Panc1 (cell line): ENCODE data around the gene ADCY2. TPM values are rescaled to one million over a fixed set of nuclear protein-coding genes. Genes with fewer than 3 reads are reported as not detected.

Source experiments
- ATAC-seq: fragments of 200-7000 bp; cut with Tn5 transposase; 2 replicates; pipeline ENCODE4 v1.9.1; 2020; ENCODE audit warnings: mild to moderate bottlenecking, moderate library complexity
- BruUV-seq: library from RNA; stranded (reverse); fragments of 400-500 nt; replicated peaks from 2 replicates; lab custom pipeline; 2021; lab: Mats Ljungman, UMichigan
- CTCF ChIA-PET: fragments of 300-600 bp; sonication (Branson Sonifier 250); formaldehyde crosslinking; loops from one replicate; lab custom pipeline; 2022; ENCODE audit warnings: antibody characterized with exemption; lab: Charles Lee
- POLR2A ChIA-PET: fragments of 300-600 bp; sonication (Branson Sonifier 250); formaldehyde crosslinking; loops from one replicate; lab custom pipeline; 2022; ENCODE audit warnings: antibody characterized with exemption; lab: Charles Lee
- DNase-seq: peaks from one replicate; pipeline ENCODE4 v3.0.0-alpha.2; 2010; ENCODE audit warnings: low read depth, low spot score
- H3K27ac ChIP-seq: 2 replicates; pipeline ENCODE4 v1.5.1; 2011; ENCODE audit warnings: mild to moderate bottlenecking, low read length, inconsistent platforms
- H3K27me3 ChIP-seq: fragments of 200-500 bp; sonication (Bioruptor generic); 2 replicates; pipeline ENCODE4 v1.6.0; 2014; ENCODE audit warnings: low read length, inconsistent platforms; ENCODE audit not compliant: control insufficient read depth, insufficient read depth
- H3K36me3 ChIP-seq: fragments of 200-500 bp; sonication (Bioruptor generic); 2 replicates; pipeline ENCODE4 v1.5.1; 2014; ENCODE audit warnings: inconsistent platforms, mild to moderate bottlenecking, low read length, moderate library complexity; ENCODE audit not compliant: control insufficient read depth, insufficient read depth
- H3K4me1 ChIP-seq: 2 replicates; pipeline ENCODE4 v1.5.1; 2011; ENCODE audit warnings: inconsistent platforms, mild to moderate bottlenecking, low read length, moderate library complexity; ENCODE audit not compliant: control insufficient read depth, insufficient read depth
- H3K4me3 ChIP-seq, 2 experiments: 2 replicates each; pipeline ENCODE4 v1.5.1; 2011 to 2012; ENCODE audit warnings: low read depth in 2 of 2, low read length in 2 of 2, mild to moderate bottlenecking in 2 of 2, inconsistent platforms in 1 of 2, moderate library complexity in 1 of 2
- H3K9me3 ChIP-seq: fragments of 200-500 bp; sonication (Bioruptor generic); 2 replicates; pipeline ENCODE4 v1.5.1; 2014; ENCODE audit warnings: low read depth, mild to moderate bottlenecking, inconsistent platforms, low read length, moderate library complexity; ENCODE audit not compliant: control insufficient read depth, insufficient read depth
- POLR2AphosphoS5 ChIP-seq: IDR thresholded peaks from 2 replicates; pipeline ENCODE4 v1.6.1; 2012; ENCODE audit warnings: mild to moderate bottlenecking, low read depth, low read length, moderate library complexity
- SIN3A ChIP-seq: IDR thresholded peaks from 2 replicates; pipeline ENCODE4 v1.6.1; 2012; ENCODE audit warnings: low read depth, mild to moderate bottlenecking, low read length, moderate library complexity, borderline replicate concordance; ENCODE audit not compliant: insufficient read depth
- TCF7L2 ChIP-seq: IDR thresholded peaks from 2 replicates; pipeline ENCODE4 v1.6.1; 2011; ENCODE audit warnings: mild to moderate bottlenecking, low read depth, low read length, inconsistent platforms
- in situ Hi-C: cut with HindIII; loops from 2 replicates; pipeline ENCODE4 v1.10.0; 2016; ENCODE audit warnings: low sequenced_read_pairs, low pct_unique_long_range_greater_than_20kb
- intact Hi-C: fragments of 100-400 bp; cut with micrococcal nuclease; formaldehyde crosslinking; loops from one replicate; pipeline ENCODE4 v1.10.0; 2022; ENCODE audit not compliant: unreplicated experiment
- total RNA-seq: library from RNA; stranded (reverse); gene quantifications from one replicate; pipeline ENCODE4 v1.2.1, GENCODE V29; 2021; ENCODE audit not compliant: unreplicated experiment
- TF ChIP-seq, protein P1 (sequence below), 2 experiments: IDR thresholded peaks; 2 replicates each; pipeline ENCODE4 v1.6.1; 2011 to 2012; ENCODE audit warnings: low read depth in 2 of 2, control low read depth in 1 of 2, low read length in 1 of 2, mild to moderate bottlenecking in 1 of 2, moderate library complexity in 1 of 2; ENCODE audit not compliant: insufficient read depth in 1 of 2
- TF ChIP-seq, protein P2 (sequence below): fragments of 450-650 bp; IDR thresholded peaks from 2 replicates; pipeline ENCODE4 v1.5.1; 2017; ENCODE audit warnings: mild to moderate bottlenecking

ADCY2 gene
- total RNA-seq, 1 experiment from 2014 or later = 0.13 TPM

DNA sequence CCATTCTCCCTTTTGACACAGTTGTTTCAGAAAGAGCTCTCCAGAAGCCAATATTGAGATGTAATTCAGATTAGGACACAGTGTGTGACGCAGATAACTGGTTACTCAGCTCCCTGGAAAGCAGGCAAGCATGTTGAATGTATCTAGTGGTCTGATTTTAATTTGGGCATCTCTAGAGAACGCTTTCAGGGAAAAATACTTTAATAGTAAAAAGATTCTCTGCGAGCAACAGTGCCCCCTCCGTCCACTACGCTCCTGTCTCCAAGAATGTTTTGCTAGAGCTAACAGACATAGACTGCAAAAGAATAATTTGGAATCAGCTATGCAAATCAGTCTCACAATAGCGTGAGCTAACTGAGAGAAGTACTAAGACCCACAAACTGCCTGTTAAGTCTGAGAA is 431.7 kb downstream of the ADCY2 start:
- CTCF ChIA-PET = no interaction called here
- H3K27me3 ChIP-seq = peaks cover 8% of the 10 kb centered on the region
- H3K36me3 ChIP-seq = no peaks in the 10 kb centered on the region
- POLR2A ChIA-PET = no interaction called here
- no peak for DNase-seq
- no peaks in the 10 kb centered on the region for H3K4me1 ChIP-seq
- in situ Hi-C loops = no loop called here
- intact Hi-C loops = no loop called here
- no TSS peak for BruUV-seq
- H3K27ac ChIP-seq = no peak overlapping the region
- H3K4me3 ChIP-seq = no peak overlapping the region
- no peak for ATAC-seq
- no peaks in the 10 kb centered on the region for H3K9me3 ChIP-seq
- TF ChIP-seq, protein P1, sequence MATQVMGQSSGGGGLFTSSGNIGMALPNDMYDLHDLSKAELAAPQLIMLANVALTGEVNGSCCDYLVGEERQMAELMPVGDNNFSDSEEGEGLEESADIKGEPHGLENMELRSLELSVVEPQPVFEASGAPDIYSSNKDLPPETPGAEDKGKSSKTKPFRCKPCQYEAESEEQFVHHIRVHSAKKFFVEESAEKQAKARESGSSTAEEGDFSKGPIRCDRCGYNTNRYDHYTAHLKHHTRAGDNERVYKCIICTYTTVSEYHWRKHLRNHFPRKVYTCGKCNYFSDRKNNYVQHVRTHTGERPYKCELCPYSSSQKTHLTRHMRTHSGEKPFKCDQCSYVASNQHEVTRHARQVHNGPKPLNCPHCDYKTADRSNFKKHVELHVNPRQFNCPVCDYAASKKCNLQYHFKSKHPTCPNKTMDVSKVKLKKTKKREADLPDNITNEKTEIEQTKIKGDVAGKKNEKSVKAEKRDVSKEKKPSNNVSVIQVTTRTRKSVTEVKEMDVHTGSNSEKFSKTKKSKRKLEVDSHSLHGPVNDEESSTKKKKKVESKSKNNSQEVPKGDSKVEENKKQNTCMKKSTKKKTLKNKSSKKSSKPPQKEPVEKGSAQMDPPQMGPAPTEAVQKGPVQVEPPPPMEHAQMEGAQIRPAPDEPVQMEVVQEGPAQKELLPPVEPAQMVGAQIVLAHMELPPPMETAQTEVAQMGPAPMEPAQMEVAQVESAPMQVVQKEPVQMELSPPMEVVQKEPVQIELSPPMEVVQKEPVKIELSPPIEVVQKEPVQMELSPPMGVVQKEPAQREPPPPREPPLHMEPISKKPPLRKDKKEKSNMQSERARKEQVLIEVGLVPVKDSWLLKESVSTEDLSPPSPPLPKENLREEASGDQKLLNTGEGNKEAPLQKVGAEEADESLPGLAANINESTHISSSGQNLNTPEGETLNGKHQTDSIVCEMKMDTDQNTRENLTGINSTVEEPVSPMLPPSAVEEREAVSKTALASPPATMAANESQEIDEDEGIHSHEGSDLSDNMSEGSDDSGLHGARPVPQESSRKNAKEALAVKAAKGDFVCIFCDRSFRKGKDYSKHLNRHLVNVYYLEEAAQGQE (IDR thresholded peaks at IDR 0.05; ENCODE audit: insufficient read depth in 1 of 2, low read depth in 2 of 2, low read length in 1 of 2) = no peak
- TF ChIP-seq POLR2AphosphoS5 (no peak), TCF7L2 (no peak), SIN3A (no peak)
- TF ChIP-seq, protein P2, sequence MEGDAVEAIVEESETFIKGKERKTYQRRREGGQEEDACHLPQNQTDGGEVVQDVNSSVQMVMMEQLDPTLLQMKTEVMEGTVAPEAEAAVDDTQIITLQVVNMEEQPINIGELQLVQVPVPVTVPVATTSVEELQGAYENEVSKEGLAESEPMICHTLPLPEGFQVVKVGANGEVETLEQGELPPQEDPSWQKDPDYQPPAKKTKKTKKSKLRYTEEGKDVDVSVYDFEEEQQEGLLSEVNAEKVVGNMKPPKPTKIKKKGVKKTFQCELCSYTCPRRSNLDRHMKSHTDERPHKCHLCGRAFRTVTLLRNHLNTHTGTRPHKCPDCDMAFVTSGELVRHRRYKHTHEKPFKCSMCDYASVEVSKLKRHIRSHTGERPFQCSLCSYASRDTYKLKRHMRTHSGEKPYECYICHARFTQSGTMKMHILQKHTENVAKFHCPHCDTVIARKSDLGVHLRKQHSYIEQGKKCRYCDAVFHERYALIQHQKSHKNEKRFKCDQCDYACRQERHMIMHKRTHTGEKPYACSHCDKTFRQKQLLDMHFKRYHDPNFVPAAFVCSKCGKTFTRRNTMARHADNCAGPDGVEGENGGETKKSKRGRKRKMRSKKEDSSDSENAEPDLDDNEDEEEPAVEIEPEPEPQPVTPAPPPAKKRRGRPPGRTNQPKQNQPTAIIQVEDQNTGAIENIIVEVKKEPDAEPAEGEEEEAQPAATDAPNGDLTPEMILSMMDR = no peak

GRCh38 chr5:7828269-7828668 is 432.3 kb downstream of the ADCY2 start:
- peaks cover 6% of the 10 kb centered on the region for H3K27me3 ChIP-seq
- CTCF ChIA-PET = no interaction called here
- H3K4me1 ChIP-seq = no peaks in the 10 kb centered on the region
- TF ChIP-seq TCF7L2 (no peak), SIN3A (no peak), POLR2AphosphoS5 (no peak)
- TF ChIP-seq, protein P2 = no peak
- TF ChIP-seq, protein P1 (IDR thresholded peaks at IDR 0.05; ENCODE audit: insufficient read depth in 1 of 2, low read depth in 2 of 2, low read length in 1 of 2) = no peak
- no TSS peak for BruUV-seq
- POLR2A ChIA-PET = no interaction called here
- ATAC-seq (no peak), DNase-seq (no peak)
- H3K36me3 ChIP-seq = no peaks in the 10 kb centered on the region
- no peak overlapping the region for H3K4me3 ChIP-seq
- in situ Hi-C loops = no loop called here
- no peak overlapping the region for H3K27ac ChIP-seq
- intact Hi-C loops = no loop called here
- no peaks in the 10 kb centered on the region for H3K9me3 ChIP-seq
